GM12878 (cell line): Measurements from ENCODE around the gene CCNL2. TPM values are rescaled to one million over a fixed set of nuclear protein-coding genes. Genes with fewer than 3 reads are reported as not detected.

Source experiments
- BRCA1 ChIP-seq: IDR thresholded peaks from 2 replicates; pipeline ENCODE4 v1.6.1; 2011; ENCODE audit warnings: low read depth, low read length, improper control_type of control experiment
- CBFB ChIP-seq: IDR thresholded peaks from 2 replicates; pipeline ENCODE4 v1.6.1; 2016; ENCODE audit warnings: antibody characterized with exemption, low read depth
- CBX5 ChIP-seq: sonication (generic); IDR thresholded peaks from 2 replicates; pipeline ENCODE4 v1.6.1; 2016; ENCODE audit warnings: low read depth, moderate library complexity, mild to moderate bottlenecking, inconsistent platforms
- CEBPZ ChIP-seq: fragments of 150-350 bp; IDR thresholded peaks from 2 replicates; pipeline ENCODE4 v1.6.1; 2016; ENCODE audit warnings: low read depth, low read length
- HDGF ChIP-seq: fragments of 450-650 bp; IDR thresholded peaks from 2 replicates; pipeline ENCODE4 v1.6.1; 2016; ENCODE audit warnings: antibody characterized with exemption
- IKZF1 ChIP-seq: fragments of 450-650 bp; conservative IDR thresholded peaks from 2 replicates; pipeline ENCODE4 v1.6.1; 2017; ENCODE audit warnings: antibody characterized with exemption, mild to moderate bottlenecking
- IRF3 ChIP-seq: fragments of 450-650 bp; IDR thresholded peaks from 2 replicates; pipeline ENCODE4 v1.6.1; 2014; ENCODE audit warnings: mild to moderate bottlenecking
- LARP7 ChIP-seq: fragments of 450-650 bp; IDR thresholded peaks from 2 replicates; pipeline ENCODE4 v1.6.1; 2017; ENCODE audit warnings: mild to moderate bottlenecking
- NR2F1 ChIP-seq: fragments of 450-650 bp; conservative IDR thresholded peaks from 2 replicates; pipeline ENCODE4 v1.6.1; 2017; ENCODE audit warnings: mild to moderate bottlenecking
- POLR2AphosphoS5 ChIP-seq: IDR thresholded peaks from 2 replicates; pipeline ENCODE4 v1.6.1; 2011; ENCODE audit warnings: mild to moderate bottlenecking, low read length, inconsistent platforms
- RCOR1 ChIP-seq: conservative IDR thresholded peaks from 2 replicates; pipeline ENCODE4 v1.6.1; 2012; ENCODE audit warnings: low read depth, low read length, improper control_type of control experiment
- SMAD5 ChIP-seq: IDR thresholded peaks from 2 replicates; pipeline ENCODE4 v1.6.1; 2016; ENCODE audit warnings: antibody characterized with exemption, low read depth
- SREBF2 ChIP-seq: IDR thresholded peaks from 2 replicates; pipeline ENCODE4 v1.6.1; 2012; ENCODE audit warnings: mild to moderate bottlenecking, low read length
- ZBTB11 ChIP-seq: fragments of 450-650 bp; formaldehyde crosslinking; IDR thresholded peaks from 2 replicates; pipeline ENCODE4 v1.5.0; 2022; ENCODE audit warnings: mild to moderate bottlenecking, missing genetic modification characterization
- ZNF274 ChIP-seq: IDR thresholded peaks from one replicate; pipeline ENCODE4 v1.8.0; 2011; ENCODE audit not compliant: insufficient read length, insufficient read depth
- ZNF384 ChIP-seq: IDR thresholded peaks from 2 replicates; pipeline ENCODE4 v1.6.1; 2012; ENCODE audit warnings: low read depth, mild to moderate bottlenecking, low read length, improper control_type of control experiment, borderline replicate concordance
- polyA plus RNA-seq, 11 experiments: library from polyadenylated mRNA; depleted of rRNA in 4 of 11; unstranded in 6 of 11; stranded (reverse) in 5 of 11; fragments of >200 nt; fragmentation: Nextera tagmentation in 4 of 11; fragmentation: Illumina TruSeq in 1 of 11; extraction: Ambion mirVana in 4 of 11; extraction: Trizol in 1 of 11; gene quantifications; 1 replicate in 1 of 11; 2 replicates in 10 of 11; pipeline versions ENCODE4 v1.2.1 to v1.2.3, GENCODE V29; 2011 to 2016; ENCODE audit warnings: inconsistent platforms in 2 of 11, missing spikeins in 2 of 11, low read depth in 1 of 11
- total RNA-seq, 4 experiments: library from RNA; depleted of rRNA in 3 of 4; stranded (reverse); fragments of >200 nt in 3 of 4; fragmentation: Illumina TruSeq in 1 of 4; extraction: Trizol in 1 of 4; gene quantifications; 2 replicates each; pipeline versions ENCODE4 v1.2.1 to v1.2.3, GENCODE V29; 2013 to 2021
- TF ChIP-seq, protein P1 (sequence below): IDR thresholded peaks from 2 replicates; pipeline ENCODE4 v1.6.1; 2011; ENCODE audit warnings: borderline replicate concordance, low read depth, mild to moderate bottlenecking, moderate library complexity, mixed read lengths, low read length; ENCODE audit not compliant: insufficient read depth; ENCODE audit errors: extremely low read length
- TF ChIP-seq, protein P2 (sequence below): fragments of 450-650 bp; IDR thresholded peaks from 2 replicates; pipeline ENCODE4 v1.6.1; 2018; ENCODE audit warnings: mild to moderate bottlenecking, low read depth, moderate library complexity; ENCODE audit not compliant: partially characterized antibody

CCNL2 gene
- total and polyA plus RNA-seq, 10 of the 15 experiments (the other 5 are each of a cell fraction or from before 2014, with no cell fraction given), result 2.1 to 143 (median 101) TPM

DNA sequence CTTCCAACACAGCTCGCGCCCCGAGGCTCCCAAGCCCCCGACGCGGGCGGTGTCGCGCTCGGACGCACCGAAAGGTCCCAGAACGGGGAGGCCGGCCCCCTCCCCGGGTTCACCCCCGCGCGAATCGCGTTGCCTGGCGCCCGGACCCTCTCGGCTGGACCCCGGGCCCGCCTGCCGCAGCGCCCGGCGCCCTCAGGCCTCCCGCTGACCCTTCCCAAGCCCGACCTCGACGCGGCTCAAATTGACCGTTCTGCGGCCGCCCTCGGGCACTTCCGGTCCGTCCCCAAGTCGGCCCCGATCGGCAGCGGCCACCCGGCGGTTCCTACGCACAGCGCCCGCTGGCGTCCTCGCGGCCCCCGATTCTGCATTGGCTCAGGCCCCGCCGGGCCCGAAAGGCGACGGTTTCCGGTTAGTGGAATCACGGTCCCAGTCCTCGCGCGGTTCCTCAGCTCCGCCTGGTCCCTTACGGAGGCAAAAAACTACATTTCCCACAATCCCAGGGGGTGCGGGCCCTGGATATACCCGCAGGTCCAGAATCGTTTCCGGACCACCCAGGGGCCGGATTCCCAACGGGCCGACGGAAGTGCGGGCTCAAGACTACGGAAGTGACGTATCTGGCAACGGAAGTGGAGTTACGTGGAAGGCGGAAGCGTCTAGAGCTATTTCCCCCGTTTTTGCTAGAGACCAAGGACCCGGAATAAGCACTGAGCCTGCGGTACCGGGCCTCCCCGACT is 24.0 kb downstream of the CCNL2 start, which contains the start of gene AURKAIP1 (continued):
- TF ChIP-seq IRF3 (peak; percentile 65; the same call in 1 of the 2 replicates), IKZF1 (peak; percentile 100), POLR2AphosphoS5 (peak; percentile 84), CBFB (peak; percentile 83), SREBF2 (no peak; the same call in none of the 2 replicates), SMAD5 (no peak; the same call in 1 of the 2 replicates), ZNF274 (no peak), LARP7 (peak; percentile 100), HDGF (no peak), RCOR1 (peak; percentile 97), CEBPZ (no peak), CBX5 (peak; percentile 98), NR2F1 (peak; percentile 85), ZNF384 (peak; percentile 38; the same call in 1 of the 2 replicates), ZBTB11 (CRISPR knock-in tag) (peak; percentile 99), BRCA1 (peak; percentile 85)
- TF ChIP-seq, protein P1, sequence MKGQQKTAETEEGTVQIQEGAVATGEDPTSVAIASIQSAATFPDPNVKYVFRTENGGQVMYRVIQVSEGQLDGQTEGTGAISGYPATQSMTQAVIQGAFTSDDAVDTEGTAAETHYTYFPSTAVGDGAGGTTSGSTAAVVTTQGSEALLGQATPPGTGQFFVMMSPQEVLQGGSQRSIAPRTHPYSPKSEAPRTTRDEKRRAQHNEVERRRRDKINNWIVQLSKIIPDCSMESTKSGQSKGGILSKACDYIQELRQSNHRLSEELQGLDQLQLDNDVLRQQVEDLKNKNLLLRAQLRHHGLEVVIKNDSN, result peak; percentile 17
- TF ChIP-seq, protein P2, sequence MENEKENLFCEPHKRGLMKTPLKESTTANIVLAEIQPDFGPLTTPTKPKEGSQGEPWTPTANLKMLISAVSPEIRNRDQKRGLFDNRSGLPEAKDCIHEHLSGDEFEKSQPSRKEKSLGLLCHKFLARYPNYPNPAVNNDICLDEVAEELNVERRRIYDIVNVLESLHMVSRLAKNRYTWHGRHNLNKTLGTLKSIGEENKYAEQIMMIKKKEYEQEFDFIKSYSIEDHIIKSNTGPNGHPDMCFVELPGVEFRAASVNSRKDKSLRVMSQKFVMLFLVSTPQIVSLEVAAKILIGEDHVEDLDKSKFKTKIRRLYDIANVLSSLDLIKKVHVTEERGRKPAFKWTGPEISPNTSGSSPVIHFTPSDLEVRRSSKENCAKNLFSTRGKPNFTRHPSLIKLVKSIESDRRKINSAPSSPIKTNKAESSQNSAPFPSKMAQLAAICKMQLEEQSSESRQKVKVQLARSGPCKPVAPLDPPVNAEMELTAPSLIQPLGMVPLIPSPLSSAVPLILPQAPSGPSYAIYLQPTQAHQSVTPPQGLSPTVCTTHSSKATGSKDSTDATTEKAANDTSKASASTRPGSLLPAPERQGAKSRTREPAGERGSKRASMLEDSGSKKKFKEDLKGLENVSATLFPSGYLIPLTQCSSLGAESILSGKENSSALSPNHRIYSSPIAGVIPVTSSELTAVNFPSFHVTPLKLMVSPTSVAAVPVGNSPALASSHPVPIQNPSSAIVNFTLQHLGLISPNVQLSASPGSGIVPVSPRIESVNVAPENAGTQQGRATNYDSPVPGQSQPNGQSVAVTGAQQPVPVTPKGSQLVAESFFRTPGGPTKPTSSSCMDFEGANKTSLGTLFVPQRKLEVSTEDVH, result peak; percentile 97
